Nephron progenitor cell (in vitro differentiated cells): ENCODE measurements around the gene ATG13.
"Not testable (repeated sequence)": the region's sequence is repeated elsewhere in the genome, so short reads cannot be mapped to it uniquely, and the experiment has no call there.

ENCODE experiments used
- DNase-seq: peaks from one replicate; pipeline ENCODE4 v3.0.0; 2021
- H3K27ac Mint-ChIP-seq: 2 replicates; pipeline ENCODE4 v1.8.0; 2021; ENCODE audit warnings: mild to moderate bottlenecking, moderate library complexity, mixed read lengths
- H3K27me3 Mint-ChIP-seq: 2 replicates; pipeline ENCODE4 v1.8.0; 2021; ENCODE audit warnings: mild to moderate bottlenecking, low read depth, mixed read lengths; ENCODE audit not compliant: poor library complexity
- H3K36me3 Mint-ChIP-seq: 2 replicates; pipeline ENCODE4 v1.8.0; 2021; ENCODE audit warnings: low read depth, mixed read lengths
- H3K4me1 Mint-ChIP-seq: 2 replicates; pipeline ENCODE4 v1.8.0; 2021; ENCODE audit warnings: mixed read lengths
- H3K4me3 Mint-ChIP-seq: 2 replicates; pipeline ENCODE4 v1.8.0; 2021; ENCODE audit warnings: mild to moderate bottlenecking, moderate library complexity, mixed read lengths
- H3K9me3 Mint-ChIP-seq: 2 replicates; pipeline ENCODE4 v1.8.0; 2021; ENCODE audit warnings: mild to moderate bottlenecking, moderate library complexity, mixed read lengths
- TF ChIP-seq, protein P1 (sequence below): fragments of 200-600 bp; sonication (generic); IDR thresholded peaks from 2 replicates; pipeline ENCODE4 v1.5.0; 2021; ENCODE audit warnings: antibody characterized with exemption

ATG13 gene

DNA sequence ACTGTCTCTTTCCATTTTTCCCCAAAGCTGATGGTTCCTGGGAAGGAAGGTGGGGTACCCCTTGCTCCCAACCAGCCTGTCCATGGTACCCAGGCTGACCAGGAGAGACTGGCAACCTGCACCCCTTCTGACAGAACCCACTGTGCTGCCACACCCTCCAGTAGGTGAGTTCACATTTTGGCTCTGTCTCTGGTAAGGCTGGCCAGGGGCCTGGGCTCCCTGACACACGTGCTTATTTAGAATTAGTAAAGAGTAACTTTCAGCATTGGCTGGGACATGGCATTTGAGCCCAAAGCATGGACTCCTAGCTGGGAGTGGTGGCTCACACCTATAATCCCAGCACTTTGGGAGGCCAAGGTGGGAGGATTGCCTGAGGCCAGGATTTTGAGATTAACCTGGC lies 48.0 kb downstream of the ATG13 start:
- no peak overlapping the region for H3K4me3 Mint-ChIP-seq
- peaks cover 53% of the 10 kb centered on the region for H3K36me3 Mint-ChIP-seq
- TF ChIP-seq, protein P1, sequence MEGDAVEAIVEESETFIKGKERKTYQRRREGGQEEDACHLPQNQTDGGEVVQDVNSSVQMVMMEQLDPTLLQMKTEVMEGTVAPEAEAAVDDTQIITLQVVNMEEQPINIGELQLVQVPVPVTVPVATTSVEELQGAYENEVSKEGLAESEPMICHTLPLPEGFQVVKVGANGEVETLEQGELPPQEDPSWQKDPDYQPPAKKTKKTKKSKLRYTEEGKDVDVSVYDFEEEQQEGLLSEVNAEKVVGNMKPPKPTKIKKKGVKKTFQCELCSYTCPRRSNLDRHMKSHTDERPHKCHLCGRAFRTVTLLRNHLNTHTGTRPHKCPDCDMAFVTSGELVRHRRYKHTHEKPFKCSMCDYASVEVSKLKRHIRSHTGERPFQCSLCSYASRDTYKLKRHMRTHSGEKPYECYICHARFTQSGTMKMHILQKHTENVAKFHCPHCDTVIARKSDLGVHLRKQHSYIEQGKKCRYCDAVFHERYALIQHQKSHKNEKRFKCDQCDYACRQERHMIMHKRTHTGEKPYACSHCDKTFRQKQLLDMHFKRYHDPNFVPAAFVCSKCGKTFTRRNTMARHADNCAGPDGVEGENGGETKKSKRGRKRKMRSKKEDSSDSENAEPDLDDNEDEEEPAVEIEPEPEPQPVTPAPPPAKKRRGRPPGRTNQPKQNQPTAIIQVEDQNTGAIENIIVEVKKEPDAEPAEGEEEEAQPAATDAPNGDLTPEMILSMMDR: no peak
- no peak overlapping the region for H3K27ac Mint-ChIP-seq
- H3K9me3 Mint-ChIP-seq: no peaks in the 10 kb centered on the region
- no peaks in the 10 kb centered on the region for H3K27me3 Mint-ChIP-seq
- DNase-seq: no peak
- H3K4me1 Mint-ChIP-seq: peaks cover 12% of the 10 kb centered on the region

GRCh38 chr11:46666516-46666915 lies 49.2 kb downstream of the ATG13 start:
- Mint-ChIP-seq H3K27ac (peak overlapping the region; percentile 77), H3K4me3 (no peak overlapping the region), H3K36me3 (peaks cover 53% of the 10 kb centered on the region), H3K9me3 (no peaks in the 10 kb centered on the region), H3K27me3 (no peaks in the 10 kb centered on the region), H3K4me1 (peaks cover 12% of the 10 kb centered on the region)
- TF ChIP-seq, protein P1: no peak
- DNase-seq: no peak

GRCh38 chr11:46667043-46667481 lies 49.7 kb downstream of the ATG13 start:
- no peak for DNase-seq
- no peaks in the 10 kb centered on the region for H3K27me3 Mint-ChIP-seq
- H3K4me3 Mint-ChIP-seq: no peak overlapping the region
- peaks cover 57% of the 10 kb centered on the region for H3K36me3 Mint-ChIP-seq
- peak overlapping the region; percentile 77 for H3K27ac Mint-ChIP-seq
- H3K4me1 Mint-ChIP-seq: peaks cover 12% of the 10 kb centered on the region
- H3K9me3 Mint-ChIP-seq: no peaks in the 10 kb centered on the region
- TF ChIP-seq, protein P1: no peak

DNA sequence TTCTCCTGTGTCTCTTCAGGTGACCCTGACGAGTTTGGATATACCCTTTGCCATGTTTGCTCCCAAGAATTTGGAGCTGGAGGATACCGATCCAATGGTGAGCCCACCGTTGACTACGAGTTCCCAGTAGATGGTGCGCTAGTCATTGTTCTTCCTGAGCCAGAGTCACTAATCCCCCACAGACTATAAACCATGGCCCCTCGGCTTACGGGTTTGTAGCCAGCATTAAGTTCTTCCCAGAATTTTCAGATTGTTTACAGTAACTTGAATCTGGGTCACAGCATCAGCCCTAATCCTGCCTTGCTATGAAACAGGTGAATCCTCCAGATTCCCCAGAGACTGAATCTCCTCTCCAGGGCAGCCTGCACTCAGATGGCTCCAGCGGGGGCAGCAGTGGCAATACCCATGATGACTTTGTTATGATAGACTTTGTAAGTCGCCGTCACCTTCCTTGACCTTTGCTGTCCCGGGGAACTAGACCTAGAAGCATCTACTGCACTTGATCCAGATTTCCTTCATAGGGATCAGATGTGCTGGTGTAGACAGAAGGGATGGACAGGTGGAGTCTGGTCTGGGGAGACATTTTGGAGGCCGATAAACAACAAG lies 51.2 kb downstream of the ATG13 start:
- Mint-ChIP-seq H3K4me3 (no peak overlapping the region), H3K36me3 (peaks cover 60% of the 10 kb centered on the region), H3K9me3 (no peaks in the 10 kb centered on the region), H3K27ac (no peak overlapping the region), H3K4me1 (peaks cover 12% of the 10 kb centered on the region), H3K27me3 (no peaks in the 10 kb centered on the region)
- DNase-seq: no peak
- TF ChIP-seq, protein P1: no peak

GRCh38 chr11:46669711-46670139 lies 52.4 kb downstream of the ATG13 start:
- Mint-ChIP-seq H3K27me3 (no peaks in the 10 kb centered on the region), H3K4me1 (peaks cover 19% of the 10 kb centered on the region), H3K27ac (peak overlapping the region; percentile 57), H3K9me3 (no peaks in the 10 kb centered on the region), H3K4me3 (no peak overlapping the region), H3K36me3 (peaks cover 52% of the 10 kb centered on the region)
- TF ChIP-seq, protein P1: no peak
- DNase-seq: no peak

- peaks cover 27% of the 10 kb centered on the region for H3K4me1 Mint-ChIP-seq
- DNase-seq, H3K27me3 Mint-ChIP-seq, H3K27ac Mint-ChIP-seq, H3K9me3 Mint-ChIP-seq, H3K4me3 Mint-ChIP-seq: not testable (repeated sequence)
- peaks cover 45% of the 10 kb centered on the region for H3K36me3 Mint-ChIP-seq
Measured at GRCh38 chr11:46670521-46670920, 53.2 kb downstream of the ATG13 start.
